Fibroblast of pulmonary artery (primary cell): ENCODE measurements around the gene CACNA1C.
A peak's percentile ranks its signal among the peaks of the same experiment; 100 is the strongest.

ENCODE experiments used
- DNase-seq: peaks from one replicate; pipeline ENCODE4 v3.0.0-alpha.2; 2010; ENCODE audit warnings: low read depth
- H3K4me3 ChIP-seq: replicated peaks from 2 replicates; pipeline ENCODE4 v1.5.1; 2011; ENCODE audit warnings: low read depth, mild to moderate bottlenecking, control low read depth, low read length, moderate library complexity
- TF ChIP-seq, protein P1 (sequence below): IDR thresholded peaks from 2 replicates; pipeline ENCODE4 v1.5.1; 2011; ENCODE audit warnings: mild to moderate bottlenecking, control low read depth, low read length, inconsistent platforms; ENCODE audit errors: missing control alignments

The CACNA1C gene

DNA sequence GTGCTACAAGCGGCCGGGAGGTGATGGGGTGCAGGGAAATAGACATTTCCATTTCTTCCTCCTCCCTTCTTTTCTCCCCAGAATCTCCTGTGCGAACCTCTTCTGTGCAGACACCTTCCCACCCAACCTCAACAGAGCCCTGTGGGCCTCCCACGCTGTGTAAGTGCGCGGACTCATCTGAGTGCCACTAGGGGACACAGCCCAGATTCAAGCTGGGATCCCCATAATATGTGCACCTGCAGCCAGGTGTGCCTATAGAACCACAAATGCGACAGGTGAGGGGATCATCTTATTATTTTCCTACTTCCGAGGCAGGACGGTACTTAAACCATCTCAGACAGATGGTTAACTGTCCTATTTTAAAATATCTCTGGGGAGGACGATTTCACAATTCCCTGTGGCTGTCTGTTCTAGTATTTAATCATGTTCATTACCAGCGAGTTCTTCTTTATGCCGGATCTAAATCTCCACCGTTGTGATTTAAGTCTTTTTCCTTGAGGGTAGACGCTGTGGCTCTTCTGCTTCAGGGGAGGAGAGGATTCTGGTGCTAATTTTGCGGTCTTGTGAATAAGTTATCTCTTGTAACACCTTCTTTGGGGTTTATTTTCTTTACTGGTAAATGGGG lies 17.2 kb upstream of the CACNA1C start:
- peak overlapping the region; percentile 43 for H3K4me3 ChIP-seq
- DNase-seq, result no peak
- TF ChIP-seq, protein P1, sequence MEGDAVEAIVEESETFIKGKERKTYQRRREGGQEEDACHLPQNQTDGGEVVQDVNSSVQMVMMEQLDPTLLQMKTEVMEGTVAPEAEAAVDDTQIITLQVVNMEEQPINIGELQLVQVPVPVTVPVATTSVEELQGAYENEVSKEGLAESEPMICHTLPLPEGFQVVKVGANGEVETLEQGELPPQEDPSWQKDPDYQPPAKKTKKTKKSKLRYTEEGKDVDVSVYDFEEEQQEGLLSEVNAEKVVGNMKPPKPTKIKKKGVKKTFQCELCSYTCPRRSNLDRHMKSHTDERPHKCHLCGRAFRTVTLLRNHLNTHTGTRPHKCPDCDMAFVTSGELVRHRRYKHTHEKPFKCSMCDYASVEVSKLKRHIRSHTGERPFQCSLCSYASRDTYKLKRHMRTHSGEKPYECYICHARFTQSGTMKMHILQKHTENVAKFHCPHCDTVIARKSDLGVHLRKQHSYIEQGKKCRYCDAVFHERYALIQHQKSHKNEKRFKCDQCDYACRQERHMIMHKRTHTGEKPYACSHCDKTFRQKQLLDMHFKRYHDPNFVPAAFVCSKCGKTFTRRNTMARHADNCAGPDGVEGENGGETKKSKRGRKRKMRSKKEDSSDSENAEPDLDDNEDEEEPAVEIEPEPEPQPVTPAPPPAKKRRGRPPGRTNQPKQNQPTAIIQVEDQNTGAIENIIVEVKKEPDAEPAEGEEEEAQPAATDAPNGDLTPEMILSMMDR, result no peak

DNA sequence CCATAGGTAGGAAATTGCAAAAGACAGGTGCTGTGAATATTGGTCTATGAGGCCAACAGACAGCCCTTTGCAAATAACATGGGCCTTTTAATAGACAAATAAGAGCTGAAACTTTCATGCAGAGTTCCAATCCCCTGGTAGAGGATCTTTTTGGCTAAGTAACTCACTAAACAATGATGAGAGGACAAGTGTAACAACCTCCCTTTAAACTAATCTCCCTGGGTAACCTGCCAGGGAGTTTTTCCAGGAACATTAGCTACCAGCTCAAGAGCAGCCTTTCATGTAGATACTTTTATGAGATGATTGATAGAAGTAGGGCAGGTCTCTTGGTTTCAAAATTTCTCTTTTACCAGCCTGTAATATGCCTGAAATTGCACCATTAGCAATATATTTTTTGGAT lies 13.8 kb upstream of the CACNA1C start:
- H3K4me3 ChIP-seq, result no peak overlapping the region
- TF ChIP-seq, protein P1, result no peak
- no peak for DNase-seq

DNA sequence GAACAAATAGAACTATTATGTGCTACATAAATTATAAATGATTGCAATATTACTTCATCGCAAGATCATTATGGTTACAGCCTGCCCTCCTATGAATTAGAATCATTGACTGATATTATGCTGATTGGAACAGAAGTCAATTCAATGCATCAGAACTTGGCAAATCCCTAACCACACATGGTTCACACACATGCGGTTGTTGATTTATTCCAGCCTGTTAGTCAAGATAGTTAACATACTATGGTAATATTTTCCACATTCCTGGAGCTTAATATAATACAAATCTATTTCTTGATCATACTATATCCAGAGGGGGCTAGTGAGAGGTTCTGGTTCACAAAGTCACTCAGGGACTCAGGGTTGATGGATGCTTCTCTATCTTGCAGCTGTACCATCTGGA lies 9.7 kb upstream of the CACNA1C start:
- TF ChIP-seq, protein P1, result no peak
- H3K4me3 ChIP-seq, result no peak overlapping the region
- no peak for DNase-seq

DNA sequence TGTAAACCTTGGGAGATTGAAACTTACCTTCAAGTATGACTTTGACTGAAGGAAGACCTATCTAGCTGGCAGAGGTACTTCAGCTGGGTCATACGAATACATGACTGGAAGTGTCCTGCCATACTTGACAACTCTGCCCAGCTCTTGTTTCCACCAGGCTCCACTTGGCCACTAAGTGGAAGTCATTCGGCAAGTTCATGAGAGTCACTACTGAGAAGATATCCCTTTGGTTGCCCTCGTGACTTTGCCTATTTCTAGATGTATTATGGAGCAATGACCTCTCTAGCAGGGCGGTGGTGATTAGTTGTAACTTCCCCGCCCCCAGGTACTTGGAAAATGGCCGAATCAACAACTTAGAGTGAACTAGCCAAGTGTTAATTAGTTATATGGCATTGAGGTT lies 8.6 kb upstream of the CACNA1C start:
- no peak overlapping the region for H3K4me3 ChIP-seq
- DNase-seq, result no peak
- TF ChIP-seq, protein P1, result no peak

DNA sequence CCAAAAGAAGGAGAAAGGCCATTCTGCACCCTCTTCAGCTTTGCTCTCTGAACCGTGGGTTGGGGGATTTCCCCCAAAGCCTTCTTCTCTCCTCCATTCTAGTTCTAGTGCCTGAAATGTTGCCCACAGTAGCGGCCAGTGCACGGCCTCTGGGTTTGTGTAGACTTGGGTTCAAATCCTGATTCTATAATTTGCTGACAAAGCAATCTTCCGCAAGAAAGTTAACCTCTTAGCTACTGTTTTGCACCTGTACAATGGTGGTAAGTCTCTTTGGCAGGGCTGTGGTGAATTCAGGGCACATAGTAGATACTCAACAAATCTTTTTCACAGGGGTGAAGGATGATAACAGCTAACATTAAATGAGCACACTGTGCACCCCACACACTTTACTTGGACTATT lies 5.8 kb upstream of the CACNA1C start:
- no peak for DNase-seq
- no peak overlapping the region for H3K4me3 ChIP-seq
- TF ChIP-seq, protein P1, result no peak

DNA sequence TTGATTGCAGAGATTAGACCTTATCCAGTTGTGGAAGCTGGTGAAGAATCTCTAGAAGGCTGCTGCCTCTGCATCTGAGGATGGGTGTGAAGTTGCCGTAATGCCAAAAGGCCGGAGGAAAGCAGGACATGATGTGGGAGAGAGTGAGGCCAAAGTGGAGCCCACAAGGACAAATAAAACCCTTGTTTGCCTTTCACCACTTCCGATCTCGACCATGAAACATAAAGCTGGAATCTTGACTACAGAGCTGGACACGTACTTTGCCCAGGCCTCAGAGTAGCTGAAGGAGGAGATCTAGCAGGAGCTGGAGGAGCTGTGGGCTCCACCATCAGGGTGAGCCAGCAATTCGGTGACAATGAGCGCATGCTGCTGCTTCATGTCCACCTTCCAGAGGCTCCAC lies 5.0 kb upstream of the CACNA1C start:
- TF ChIP-seq, protein P1, result no peak
- no peak overlapping the region for H3K4me3 ChIP-seq
- DNase-seq, result no peak
